ENCODE measurements around the gene HECTD4.

DNA sequence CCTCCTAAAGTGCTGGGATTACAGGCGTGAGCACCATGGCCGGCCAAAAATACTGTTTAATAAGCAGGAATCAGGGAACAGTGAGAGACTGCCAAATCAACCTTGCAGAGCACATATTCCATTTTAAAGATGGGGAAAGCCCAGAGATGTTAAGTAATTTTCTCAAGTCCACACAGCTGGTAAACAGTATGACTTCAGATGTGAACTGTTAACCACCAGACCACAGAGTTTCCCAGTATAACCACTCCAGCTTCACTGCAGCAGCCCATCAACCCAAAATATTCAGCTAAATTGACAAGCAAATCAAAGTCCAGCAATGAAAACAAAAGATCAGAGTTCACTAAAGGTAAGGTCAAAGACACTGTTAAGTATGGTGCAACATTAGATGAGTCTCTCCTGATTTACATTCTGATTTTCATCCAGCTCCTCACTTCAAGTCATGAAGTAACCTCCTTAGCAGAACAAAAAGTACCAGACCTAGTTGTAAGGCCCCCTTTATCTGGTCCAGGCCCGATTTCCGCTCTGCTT, 174.8 kb downstream of the HECTD4 start:
- TF ChIP-seq, protein P1, sequence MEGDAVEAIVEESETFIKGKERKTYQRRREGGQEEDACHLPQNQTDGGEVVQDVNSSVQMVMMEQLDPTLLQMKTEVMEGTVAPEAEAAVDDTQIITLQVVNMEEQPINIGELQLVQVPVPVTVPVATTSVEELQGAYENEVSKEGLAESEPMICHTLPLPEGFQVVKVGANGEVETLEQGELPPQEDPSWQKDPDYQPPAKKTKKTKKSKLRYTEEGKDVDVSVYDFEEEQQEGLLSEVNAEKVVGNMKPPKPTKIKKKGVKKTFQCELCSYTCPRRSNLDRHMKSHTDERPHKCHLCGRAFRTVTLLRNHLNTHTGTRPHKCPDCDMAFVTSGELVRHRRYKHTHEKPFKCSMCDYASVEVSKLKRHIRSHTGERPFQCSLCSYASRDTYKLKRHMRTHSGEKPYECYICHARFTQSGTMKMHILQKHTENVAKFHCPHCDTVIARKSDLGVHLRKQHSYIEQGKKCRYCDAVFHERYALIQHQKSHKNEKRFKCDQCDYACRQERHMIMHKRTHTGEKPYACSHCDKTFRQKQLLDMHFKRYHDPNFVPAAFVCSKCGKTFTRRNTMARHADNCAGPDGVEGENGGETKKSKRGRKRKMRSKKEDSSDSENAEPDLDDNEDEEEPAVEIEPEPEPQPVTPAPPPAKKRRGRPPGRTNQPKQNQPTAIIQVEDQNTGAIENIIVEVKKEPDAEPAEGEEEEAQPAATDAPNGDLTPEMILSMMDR (conservative IDR thresholded peaks at IDR 0.05; ENCODE audit: low read depth in 2 of 2), result no peak
- no peak for TF ChIP-seq CREB1 (CRISPR knock-in tag; IDR thresholded peaks at IDR 0.05; ENCODE audit: low read depth)
- no peak for TF ChIP-seq EZH2 (IDR thresholded peaks at IDR 0.05; ENCODE audit: low read depth, unreplicated experiment)
- TF ChIP-seq POLR2AphosphoS5 (IDR thresholded peaks at IDR 0.05; ENCODE audit: low read depth), result no peak
- TF ChIP-seq JUNB (IDR thresholded peaks at IDR 0.05; ENCODE audit: unreplicated experiment), result no peak
- TF ChIP-seq EZH2phosphoT487 (IDR thresholded peaks at IDR 0.05; ENCODE audit: unreplicated experiment), result no peak
- no peak for TF ChIP-seq STAT1 (IDR thresholded peaks at IDR 0.05; ENCODE audit: unreplicated experiment)
- TF ChIP-seq, protein P2, sequence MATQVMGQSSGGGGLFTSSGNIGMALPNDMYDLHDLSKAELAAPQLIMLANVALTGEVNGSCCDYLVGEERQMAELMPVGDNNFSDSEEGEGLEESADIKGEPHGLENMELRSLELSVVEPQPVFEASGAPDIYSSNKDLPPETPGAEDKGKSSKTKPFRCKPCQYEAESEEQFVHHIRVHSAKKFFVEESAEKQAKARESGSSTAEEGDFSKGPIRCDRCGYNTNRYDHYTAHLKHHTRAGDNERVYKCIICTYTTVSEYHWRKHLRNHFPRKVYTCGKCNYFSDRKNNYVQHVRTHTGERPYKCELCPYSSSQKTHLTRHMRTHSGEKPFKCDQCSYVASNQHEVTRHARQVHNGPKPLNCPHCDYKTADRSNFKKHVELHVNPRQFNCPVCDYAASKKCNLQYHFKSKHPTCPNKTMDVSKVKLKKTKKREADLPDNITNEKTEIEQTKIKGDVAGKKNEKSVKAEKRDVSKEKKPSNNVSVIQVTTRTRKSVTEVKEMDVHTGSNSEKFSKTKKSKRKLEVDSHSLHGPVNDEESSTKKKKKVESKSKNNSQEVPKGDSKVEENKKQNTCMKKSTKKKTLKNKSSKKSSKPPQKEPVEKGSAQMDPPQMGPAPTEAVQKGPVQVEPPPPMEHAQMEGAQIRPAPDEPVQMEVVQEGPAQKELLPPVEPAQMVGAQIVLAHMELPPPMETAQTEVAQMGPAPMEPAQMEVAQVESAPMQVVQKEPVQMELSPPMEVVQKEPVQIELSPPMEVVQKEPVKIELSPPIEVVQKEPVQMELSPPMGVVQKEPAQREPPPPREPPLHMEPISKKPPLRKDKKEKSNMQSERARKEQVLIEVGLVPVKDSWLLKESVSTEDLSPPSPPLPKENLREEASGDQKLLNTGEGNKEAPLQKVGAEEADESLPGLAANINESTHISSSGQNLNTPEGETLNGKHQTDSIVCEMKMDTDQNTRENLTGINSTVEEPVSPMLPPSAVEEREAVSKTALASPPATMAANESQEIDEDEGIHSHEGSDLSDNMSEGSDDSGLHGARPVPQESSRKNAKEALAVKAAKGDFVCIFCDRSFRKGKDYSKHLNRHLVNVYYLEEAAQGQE (IDR thresholded peaks at IDR 0.05; ENCODE audit: unreplicated experiment), result no peak
- TF ChIP-seq, protein P3, sequence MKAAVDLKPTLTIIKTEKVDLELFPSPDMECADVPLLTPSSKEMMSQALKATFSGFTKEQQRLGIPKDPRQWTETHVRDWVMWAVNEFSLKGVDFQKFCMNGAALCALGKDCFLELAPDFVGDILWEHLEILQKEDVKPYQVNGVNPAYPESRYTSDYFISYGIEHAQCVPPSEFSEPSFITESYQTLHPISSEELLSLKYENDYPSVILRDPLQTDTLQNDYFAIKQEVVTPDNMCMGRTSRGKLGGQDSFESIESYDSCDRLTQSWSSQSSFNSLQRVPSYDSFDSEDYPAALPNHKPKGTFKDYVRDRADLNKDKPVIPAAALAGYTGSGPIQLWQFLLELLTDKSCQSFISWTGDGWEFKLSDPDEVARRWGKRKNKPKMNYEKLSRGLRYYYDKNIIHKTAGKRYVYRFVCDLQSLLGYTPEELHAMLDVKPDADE (IDR thresholded peaks at IDR 0.05), result no peak

All from GM23338 (cell line).